ENCODE data around the gene HMGN4. TPM values are rescaled to one million over a fixed set of nuclear protein-coding genes. Genes with fewer than 3 reads are reported as not detected.

HMGN4 gene
- 10 to 100 TPM; 94.2 to 98.6 TPM for total RNA-seq

GRCh38 chr6:26537846-26538571, at the start of gene HMGN4:
TSS of gene HMGN4 (plus strand) at chr6:26538366. CDS start at chr6:26545207, 6,841 bp downstream.

GRCh38 chr6:26500102-26500501, 38.1 kb upstream of the HMGN4 start, which contains the start of gene BTN1A1:
TSS of gene BTN1A1 (plus strand) at chr6:26500303. CDS start at chr6:26501287, 984 bp downstream.

Other genes with a start within 250 kb of the HMGN4 start
- gene BTN3A2, start 173.2 kb upstream of the HMGN4 start, total RNA-seq, result 100 to 1,000 TPM; 134 to 146 TPM
- 10 to 100 TPM; 14.2 to 15.3 TPM for gene BTN2A2, start 155.3 kb upstream of the HMGN4 start, total RNA-seq
- gene BTN3A1, start 136.1 kb upstream of the HMGN4 start, total RNA-seq, result 100 to 1,000 TPM in 1 of 2 experiments, 10 to 100 TPM in 1; 98.6 to 102 TPM
- gene BTN3A3, start 97.9 kb upstream of the HMGN4 start, total RNA-seq, result 10 to 100 TPM; 78.5 to 82.0 TPM
- 10 to 100 TPM; 28.9 to 33.3 TPM for gene BTN2A1, start 80.4 kb upstream of the HMGN4 start, total RNA-seq
- gene BTN1A1, start 38.1 kb upstream of the HMGN4 start, total RNA-seq, result not detected
- 10 to 100 TPM; 27.2 to 28.0 TPM for gene ABT1, start 58.6 kb downstream of the HMGN4 start, total RNA-seq
- 10 to 100 TPM; 11.1 to 12.6 TPM for gene ZNF322, start 121.4 kb downstream of the HMGN4 start, total RNA-seq

All from activated naive CD4-positive, alpha-beta T cell treated with anti-CD3 and anti-CD28 coated beads, Interleukin-2, amount 10 ng/mL, durations not matched to agents 5 hours and 36 hours (primary cell).